ENCODE data around the gene ANKRA2. TPM values are rescaled to one million over a fixed set of nuclear protein-coding genes. Genes with fewer than 3 reads are reported as not detected.

The ANKRA2 gene
- total RNA-seq, 6 donors from 2014 or later: 14.1 to 84.9 (median 19.7) TPM

- no peak overlapping the region for H3K27ac ChIP-seq
- peaks cover 0 to 3% (median under 1%) of the 10 kb centered on the region in 4 donors for H3K9me3 ChIP-seq
- DNase-seq (no peak), ATAC-seq (ENCODE audit: low FRiP score in 2 of 2) (no peak)
- no peak overlapping the region for H3K4me3 ChIP-seq
- H3K27me3 ChIP-seq: no peaks in the 10 kb centered on the region
- no peaks in the 10 kb centered on the region for H3K4me1 ChIP-seq
- H3K36me3 ChIP-seq: no peaks in the 10 kb centered on the region
- TF ChIP-seq POLR2A (IDR thresholded peaks at IDR 0.05) (no peak), POLR2AphosphoS5 (IDR thresholded peaks at IDR 0.05) (no peak), CTCF (IDR thresholded peaks at IDR 0.05) (peak in 5 of 6 experiments; percentile 39 to 48 (median 41)), EP300 (IDR thresholded peaks at IDR 0.05) (no peak)
These were observed 31.4 kb upstream of the ANKRA2 start for GRCh38 chr5:73596705-73597328.

GRCh38 chr5:73592551-73592950 is 27.1 kb upstream of the ANKRA2 start:
- Histone ChIP-seq H3K4me3 (no peak overlapping the region), H3K4me1 (no peaks in the 10 kb centered on the region), H3K27ac (no peak overlapping the region), H3K9me3 (no peaks in the 10 kb centered on the region), H3K36me3 (no peaks in the 10 kb centered on the region), H3K27me3 (no peaks in the 10 kb centered on the region)
- TF ChIP-seq EP300 (IDR thresholded peaks at IDR 0.05): no peak
- TF ChIP-seq POLR2AphosphoS5 (IDR thresholded peaks at IDR 0.05): no peak
- TF ChIP-seq CTCF (IDR thresholded peaks at IDR 0.05): no peak
- no peak for TF ChIP-seq POLR2A (IDR thresholded peaks at IDR 0.05)
- 44 to 55% methylated on average over 1 of the region's 1 CpG for WGBS, 2 donors
- ATAC-seq (ENCODE audit: low FRiP score in 2 of 2) (no peak), DNase-seq (no peak)

GRCh38 chr5:73591698-73592501 is 26.5 kb upstream of the ANKRA2 start:
- Histone ChIP-seq H3K9me3 (no peaks in the 10 kb centered on the region), H3K4me1 (no peaks in the 10 kb centered on the region), H3K27ac (no peak overlapping the region), H3K27me3 (no peaks in the 10 kb centered on the region), H3K4me3 (no peak overlapping the region), H3K36me3 (no peaks in the 10 kb centered on the region)
- ATAC-seq (ENCODE audit: low FRiP score in 2 of 2) (no peak), DNase-seq (no peak)
- TF ChIP-seq EP300 (IDR thresholded peaks at IDR 0.05): no peak
- no peak for TF ChIP-seq POLR2AphosphoS5 (IDR thresholded peaks at IDR 0.05)
- TF ChIP-seq CTCF (IDR thresholded peaks at IDR 0.05): no peak
- TF ChIP-seq POLR2A (IDR thresholded peaks at IDR 0.05): no peak
- 55 to 56% methylated on average over 4 of the region's 4 CpGs for WGBS, 2 donors

GRCh38 chr5:73591102-73591695 is 25.8 kb upstream of the ANKRA2 start:
- H3K36me3 ChIP-seq: no peaks in the 10 kb centered on the region
- TF ChIP-seq EP300 (IDR thresholded peaks at IDR 0.05): no peak
- peak; percentile 79 to 89 (median 84) for TF ChIP-seq CTCF (IDR thresholded peaks at IDR 0.05)
- no peaks in the 10 kb centered on the region for H3K27me3 ChIP-seq
- WGBS, 2 donors: 49 to 60% methylated on average over 4 of the region's 4 CpGs
- ATAC-seq (ENCODE audit: low FRiP score in 2 of 2): peak; percentile 69 to 88
- H3K27ac ChIP-seq: no peak overlapping the region
- DNase-seq: no peak
- no peaks in the 10 kb centered on the region for H3K4me1 ChIP-seq
- H3K4me3 ChIP-seq: no peak overlapping the region
- no peaks in the 10 kb centered on the region for H3K9me3 ChIP-seq
